G401 (cell line): ENCODE data around the gene GAS2L3. TPM values are rescaled to one million over a fixed set of nuclear protein-coding genes. Genes with fewer than 3 reads are reported as not detected.
"Not testable (repeated sequence)": the region's sequence is repeated elsewhere in the genome, so short reads cannot be mapped to it uniquely, and the experiment has no call there.

ENCODE experiments used
- DNase-seq: peaks from one replicate; pipeline ENCODE4 v3.0.0-alpha.2; 2015; ENCODE audit warnings: low spot score
- in situ Hi-C: cut with HindIII; loops from 2 replicates; pipeline ENCODE4 v1.10.0; 2016; ENCODE audit warnings: low sequenced_read_pairs, mixed read lengths
- total RNA-seq: library from RNA; depleted of rRNA; stranded (reverse); fragments of >200 nt; shearing (Covaris generic); gene quantifications from 2 replicates; pipeline ENCODE4 v1.2.3, GENCODE V29; 2014; rRNA removed

GAS2L3 gene
- total RNA-seq, result 11.7 and 14.4 TPM in 2 replicates

- peak; percentile 72 for DNase-seq
- in situ Hi-C loops, result no loop called here
These were observed at the start of gene GAS2L3 for GRCh38 chr12:100573292-100574186. Gene GAS2L3 (plus strand): TSS chr12:100573684. CDS start chr12:100594905, 21,221 bp downstream.

DNA sequence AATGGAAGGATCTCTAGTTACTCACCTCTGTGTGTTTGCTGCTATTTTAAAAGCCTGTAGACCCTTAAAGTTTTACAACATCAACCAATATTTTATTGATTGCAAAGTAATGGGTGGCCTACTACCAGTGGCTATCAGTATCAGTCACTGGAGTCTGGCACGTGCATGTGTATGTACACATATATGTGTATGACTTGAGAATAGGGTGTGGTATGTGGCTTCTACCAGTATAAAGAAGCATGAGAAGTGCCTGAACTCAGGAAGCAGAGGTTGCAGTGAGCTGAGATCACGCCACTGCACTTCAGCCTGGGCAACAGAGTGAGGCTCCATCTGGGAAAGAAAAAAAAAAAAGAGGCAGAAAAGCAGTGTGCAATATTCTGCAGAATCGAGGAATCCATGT lies 45.5 kb upstream of the GAS2L3 start:
- in situ Hi-C loops, result no loop called here

DNA sequence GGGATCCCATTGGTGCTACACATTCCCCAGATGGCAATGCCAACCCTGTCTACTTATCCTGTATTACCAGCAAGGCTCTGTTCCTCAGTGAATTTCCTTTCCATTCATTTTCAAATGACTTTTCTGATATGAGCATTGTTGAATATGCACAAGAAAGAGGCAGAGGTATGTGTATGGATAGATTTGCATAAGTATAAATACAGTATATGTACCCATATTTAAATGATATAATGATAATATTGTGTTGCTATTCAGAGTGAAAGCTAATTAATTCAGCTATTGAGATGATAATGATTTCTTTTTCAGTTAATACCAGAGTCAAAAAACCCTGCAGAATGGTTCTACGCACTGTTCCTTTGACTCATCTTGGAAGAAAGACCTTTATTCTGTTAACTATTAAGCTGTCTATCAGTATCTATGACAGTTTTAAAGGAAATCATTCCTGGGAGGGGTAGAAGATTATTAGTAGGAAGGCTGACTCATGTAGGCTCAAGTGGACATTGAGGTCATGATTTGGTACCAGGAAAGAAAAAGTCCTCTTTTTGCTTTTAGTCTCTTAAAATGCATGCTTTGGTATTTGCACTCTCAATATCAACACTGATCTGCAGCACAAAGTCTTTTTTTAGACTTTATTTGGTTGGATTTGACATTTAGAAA lies 44.9 kb upstream of the GAS2L3 start:
- in situ Hi-C loops, result no loop called here
- DNase-seq, result no peak

More for the DNA sequence above, 45.5 kb upstream of the GAS2L3 start:
- DNase-seq, result no peak

- in situ Hi-C loops, result no loop called here
- DNase-seq, result no peak
These were observed 43.6 kb upstream of the GAS2L3 start for GRCh38 chr12:100529756-100530350.

- in situ Hi-C loops, result no loop called here
- no peak for DNase-seq
These were observed 40.1 kb upstream of the GAS2L3 start for GRCh38 chr12:100533376-100533775.

- DNase-seq, result no peak
- in situ Hi-C loops, result no loop called here
These were observed 38.8 kb upstream of the GAS2L3 start for GRCh38 chr12:100534625-100535227.

GRCh38 chr12:100539202-100539601 lies 34.3 kb upstream of the GAS2L3 start:
- DNase-seq, result no peak
- in situ Hi-C loops, result no loop called here

GRCh38 chr12:100544165-100544564 lies 29.3 kb upstream of the GAS2L3 start:
- in situ Hi-C loops, result no loop called here
- no peak for DNase-seq

GRCh38 chr12:100545092-100545491 lies 28.4 kb upstream of the GAS2L3 start:
- in situ Hi-C loops, result no loop called here
- DNase-seq, result no peak

- no peak for DNase-seq
- in situ Hi-C loops, result no loop called here
These were observed 19.5 kb upstream of the GAS2L3 start for GRCh38 chr12:100553936-100554335.

GRCh38 chr12:100554608-100555077 lies 18.8 kb upstream of the GAS2L3 start:
- in situ Hi-C loops, result no loop called here
- DNase-seq, result peak; percentile 61

GRCh38 chr12:100555722-100556121 lies 17.8 kb upstream of the GAS2L3 start:
- no peak for DNase-seq
- in situ Hi-C loops, result no loop called here

DNA sequence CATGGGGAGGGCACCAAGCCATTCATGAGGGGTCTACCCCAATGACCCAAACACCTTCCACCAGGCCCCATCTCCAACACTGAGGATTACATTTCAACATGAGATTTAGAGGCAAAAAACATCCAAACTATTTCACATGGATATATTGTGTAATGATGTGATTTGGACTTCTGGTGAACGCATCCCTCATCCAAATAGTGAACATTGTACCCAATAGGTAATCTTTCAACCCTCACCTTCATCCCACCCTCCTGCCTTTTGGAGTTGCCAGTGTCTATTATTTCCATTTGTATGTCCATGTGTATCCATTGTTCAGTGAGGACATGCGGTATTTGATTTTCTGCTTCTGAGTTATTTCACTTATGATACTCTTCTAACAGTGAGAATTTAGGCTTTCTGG lies 16.1 kb upstream of the GAS2L3 start:
- DNase-seq, result no peak
- in situ Hi-C loops, result no loop called here

DNA sequence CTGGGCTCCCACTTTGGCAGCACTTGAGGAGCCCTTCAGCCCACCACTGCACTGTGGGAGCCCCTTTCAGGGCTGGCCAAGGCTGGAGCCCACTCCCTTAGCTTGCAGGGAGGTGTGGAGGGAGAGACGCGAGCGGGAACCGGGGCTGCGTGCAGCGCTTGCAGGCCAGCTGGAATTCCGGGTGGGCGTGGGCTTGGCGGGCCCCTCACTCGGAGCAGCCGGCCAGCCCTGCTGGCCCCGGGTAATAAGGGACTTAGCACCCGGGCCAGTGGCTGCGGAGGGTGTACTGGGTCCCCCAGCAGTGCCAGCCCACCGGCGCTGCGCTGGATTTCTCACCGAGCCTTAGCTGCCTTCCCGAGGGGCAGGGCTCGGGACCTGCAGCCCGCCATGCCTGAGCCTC lies 14.2 kb upstream of the GAS2L3 start:
- in situ Hi-C loops, DNase-seq: not testable (repeated sequence)

DNA sequence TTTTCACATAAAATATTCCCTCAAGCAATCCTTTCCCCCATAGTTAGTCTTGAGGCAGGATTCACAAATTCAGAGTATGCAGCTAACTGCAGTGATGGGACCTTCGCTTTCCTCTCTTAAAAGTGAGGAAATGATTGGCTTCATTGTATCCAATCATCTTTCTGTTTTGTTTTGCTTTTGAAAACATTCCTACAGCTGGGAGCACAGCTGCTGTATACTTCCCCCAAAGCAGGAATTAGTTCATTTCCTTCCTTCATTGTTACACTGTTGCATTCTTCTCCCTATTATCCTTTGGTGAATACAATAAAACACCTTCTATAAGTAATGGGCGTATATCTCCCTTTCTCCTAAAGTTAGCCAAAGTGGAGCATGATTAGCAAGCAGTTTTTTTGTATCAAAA lies 9.4 kb upstream of the GAS2L3 start:
- in situ Hi-C loops, result loop anchor here (10.0 kb wide), 1 partner anchor 319 kb away; no protein-coding TSS in a partner anchor
- DNase-seq, result no peak

DNA sequence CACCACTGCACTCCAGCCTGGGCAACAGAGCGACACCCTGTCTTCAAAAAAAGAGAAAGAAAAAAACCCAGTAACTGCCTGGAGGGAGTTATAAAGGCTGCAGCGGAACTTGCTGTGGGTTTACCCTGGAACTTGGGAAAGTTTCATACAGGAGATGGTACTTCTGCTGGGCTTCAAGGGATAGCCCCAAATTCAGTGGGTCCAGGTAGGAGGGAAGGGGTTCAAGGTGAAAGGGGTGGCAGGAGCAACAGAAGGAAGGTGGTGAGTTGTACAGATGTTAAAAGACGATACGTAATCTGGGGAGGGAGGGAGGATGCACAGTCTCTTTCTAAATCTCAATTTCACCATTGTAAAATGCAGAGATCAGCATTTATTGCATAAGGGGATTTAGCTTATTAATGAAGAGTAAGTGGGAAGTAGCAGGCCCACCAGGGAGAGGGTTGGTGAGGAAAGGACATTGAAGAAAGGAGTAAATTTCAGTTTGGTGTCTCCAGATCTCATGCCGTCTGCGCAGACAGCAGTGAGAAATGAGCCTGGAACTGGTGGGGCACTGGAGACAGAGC lies 8.5 kb upstream of the GAS2L3 start:
- no peak for DNase-seq
- in situ Hi-C loops, result loop anchor here (10.0 kb wide), 1 partner anchor 320 kb away; no protein-coding TSS in a partner anchor

GRCh38 chr12:100565987-100566545 lies 7.4 kb upstream of the GAS2L3 start:
- in situ Hi-C loops, result loop anchor here (10.0 kb wide), 1 partner anchor 321 kb away; no protein-coding TSS in a partner anchor
- DNase-seq, result no peak

- DNase-seq, result no peak
- in situ Hi-C loops, result loop anchor here (10.0 kb wide), 1 partner anchor 322 kb away; no protein-coding TSS in a partner anchor
These were observed 6.4 kb upstream of the GAS2L3 start for GRCh38 chr12:100566887-100567637.
